ENCODE data around the gene UPP1.
A peak's percentile ranks its signal among the peaks of the same experiment; 100 is the strongest.
"Not testable (repeated sequence)": the region's sequence is repeated elsewhere in the genome, so short reads cannot be mapped to it uniquely, and the experiment has no call there.

UPP1 gene

DNA sequence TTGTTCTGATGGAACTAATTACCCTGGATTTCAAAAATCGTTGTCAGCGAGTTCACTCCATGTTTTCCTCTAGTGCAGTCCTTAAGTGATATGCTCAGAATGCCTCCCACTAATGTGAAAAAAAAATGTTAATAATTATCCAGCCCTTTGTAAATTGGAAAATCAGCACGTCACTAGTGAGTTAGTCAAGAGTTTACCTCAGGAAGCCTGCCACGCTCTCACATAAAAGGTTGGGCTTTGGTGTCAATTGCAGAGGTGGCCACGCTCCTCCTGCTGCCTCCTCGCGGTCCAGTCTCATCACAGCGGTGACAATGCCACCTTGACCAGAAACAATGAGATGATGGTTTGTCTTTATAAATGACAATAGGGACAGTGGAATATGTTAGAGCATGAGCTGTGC is 22.5 kb downstream of the UPP1 start:
- Histone ChIP-seq H3K36me3 (ENCODE audit: control insufficient read depth, insufficient read depth, low read length) (peaks cover 30% of the 10 kb centered on the region), H3K4me1 (ENCODE audit: control insufficient read depth, insufficient read depth, low read length) (peaks cover 4% of the 10 kb centered on the region; the same call in 1 of the 2 replicates), H3K4me3 (ENCODE audit: low read depth, low read length) (no peak overlapping the region), H3K27ac (ENCODE audit: low read depth, low read length) (no peak overlapping the region), H3K27me3 (ENCODE audit: control insufficient read depth, insufficient read depth, low read length) (no peaks in the 10 kb centered on the region), H3K9me3 (ENCODE audit: control insufficient read depth, insufficient read depth, low read depth, low read length) (no peaks in the 10 kb centered on the region), H3K9ac (ENCODE audit: low read length) (no peak overlapping the region)

GRCh38 chr7:48112401-48113165 is 23.5 kb downstream of the UPP1 start:
- Histone ChIP-seq H3K4me1 (ENCODE audit: control insufficient read depth, insufficient read depth, low read length) (peaks cover 4% of the 10 kb centered on the region; the same call in 1 of the 2 replicates), H3K9ac (ENCODE audit: low read length) (no peak overlapping the region), H3K4me3 (ENCODE audit: low read depth, low read length) (no peak overlapping the region), H3K9me3 (ENCODE audit: control insufficient read depth, insufficient read depth, low read depth, low read length) (no peaks in the 10 kb centered on the region), H3K27ac (ENCODE audit: low read depth, low read length) (no peak overlapping the region), H3K27me3 (ENCODE audit: control insufficient read depth, insufficient read depth, low read length) (no peaks in the 10 kb centered on the region), H3K36me3 (ENCODE audit: control insufficient read depth, insufficient read depth, low read length) (peaks cover 20% of the 10 kb centered on the region)

DNA sequence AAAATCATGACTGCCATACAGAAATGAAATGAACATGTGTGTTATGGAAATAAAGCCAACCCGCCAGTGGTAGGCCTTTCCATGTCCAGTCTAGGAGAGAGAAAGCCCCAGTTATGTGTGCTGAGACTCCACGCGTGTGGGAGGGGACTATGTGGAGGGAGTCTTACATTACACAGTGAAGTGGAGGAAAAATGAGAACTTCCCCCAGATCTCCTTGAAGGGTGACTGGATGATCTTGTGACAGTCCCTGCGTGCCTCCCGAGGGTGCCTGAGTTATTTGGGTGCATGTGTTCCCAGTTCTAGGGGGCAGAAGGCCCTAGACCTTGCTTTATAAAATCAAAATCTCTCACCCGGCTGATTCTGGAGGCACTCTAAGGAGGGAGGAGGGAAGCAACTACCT is 24.2 kb downstream of the UPP1 start:
- peaks cover 13% of the 10 kb centered on the region for H3K36me3 ChIP-seq (ENCODE audit: control insufficient read depth, insufficient read depth, low read length)
- no peaks in the 10 kb centered on the region for H3K27me3 ChIP-seq (ENCODE audit: control insufficient read depth, insufficient read depth, low read length)
- H3K27ac ChIP-seq (ENCODE audit: low read depth, low read length), result no peak overlapping the region
- peaks cover 4% of the 10 kb centered on the region; the same call in 1 of the 2 replicates for H3K4me1 ChIP-seq (ENCODE audit: control insufficient read depth, insufficient read depth, low read length)
- H3K4me3 ChIP-seq (ENCODE audit: low read depth, low read length), result no peak overlapping the region
- no peaks in the 10 kb centered on the region for H3K9me3 ChIP-seq (ENCODE audit: control insufficient read depth, insufficient read depth, low read depth, low read length)
- H3K9ac ChIP-seq (ENCODE audit: low read length), result no peak overlapping the region

GRCh38 chr7:48114115-48114514 is 25.1 kb downstream of the UPP1 start:
- Histone ChIP-seq H3K9ac (ENCODE audit: low read length) (no peak overlapping the region), H3K27me3 (ENCODE audit: control insufficient read depth, insufficient read depth, low read length) (no peaks in the 10 kb centered on the region), H3K4me3 (ENCODE audit: low read depth, low read length) (no peak overlapping the region), H3K36me3 (ENCODE audit: control insufficient read depth, insufficient read depth, low read length) (peaks cover 5% of the 10 kb centered on the region), H3K4me1 (ENCODE audit: control insufficient read depth, insufficient read depth, low read length) (peaks cover 4% of the 10 kb centered on the region; the same call in 1 of the 2 replicates), H3K9me3 (ENCODE audit: control insufficient read depth, insufficient read depth, low read depth, low read length) (no peaks in the 10 kb centered on the region), H3K27ac (ENCODE audit: low read depth, low read length) (no peak overlapping the region)

DNA sequence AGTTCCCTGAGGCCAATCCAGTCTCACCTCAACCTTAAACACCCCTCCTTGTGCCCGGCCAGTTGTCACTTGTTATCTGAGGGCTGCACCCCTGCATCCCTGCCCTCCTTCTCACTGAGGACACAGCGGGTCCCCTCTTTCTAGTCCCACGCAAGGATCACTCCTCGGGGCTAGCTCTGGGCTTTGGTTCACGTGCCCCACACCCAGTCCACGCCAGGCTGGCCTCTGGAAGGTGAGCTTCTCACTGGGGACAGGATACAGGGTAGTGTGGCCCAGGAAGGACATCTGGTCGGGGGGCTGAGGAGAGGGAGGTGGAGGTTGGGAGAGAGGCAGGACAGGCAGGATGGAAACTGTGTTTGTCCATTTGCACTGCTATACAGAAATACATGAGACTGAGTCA is 25.5 kb downstream of the UPP1 start:
- Histone ChIP-seq H3K9ac (ENCODE audit: low read length) (no peak overlapping the region), H3K27ac (ENCODE audit: low read depth, low read length) (no peak overlapping the region), H3K9me3 (ENCODE audit: control insufficient read depth, insufficient read depth, low read depth, low read length) (no peaks in the 10 kb centered on the region), H3K36me3 (ENCODE audit: control insufficient read depth, insufficient read depth, low read length) (0 out of 2 replicates have a peak, but pooled peaks cover under 1% of the 10 kb centered on the region), H3K27me3 (ENCODE audit: control insufficient read depth, insufficient read depth, low read length) (no peaks in the 10 kb centered on the region), H3K4me1 (ENCODE audit: control insufficient read depth, insufficient read depth, low read length) (peaks cover 4% of the 10 kb centered on the region; the same call in 1 of the 2 replicates), H3K4me3 (ENCODE audit: low read depth, low read length) (no peak overlapping the region)

DNA sequence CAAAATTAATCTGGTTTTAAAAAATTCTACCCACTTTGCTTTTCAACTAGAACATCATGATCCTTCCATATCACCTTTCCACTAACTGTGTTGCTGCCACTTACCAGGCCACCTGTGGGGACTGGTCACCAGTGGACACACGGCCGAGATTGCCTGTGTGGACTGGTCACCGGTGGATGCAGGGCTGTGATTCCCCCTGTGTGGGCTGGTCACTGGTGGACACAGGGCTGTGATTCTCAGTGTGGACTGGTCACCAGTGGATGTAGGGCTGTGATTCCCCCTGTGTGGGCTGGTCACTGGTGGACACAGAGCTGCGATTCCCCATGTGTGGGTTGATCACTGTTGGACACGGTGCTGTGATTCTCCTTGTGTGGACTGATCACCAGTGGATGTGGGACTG is 27.0 kb downstream of the UPP1 start:
- Histone ChIP-seq H3K36me3 (ENCODE audit: control insufficient read depth, insufficient read depth, low read length) (no peaks in the 10 kb centered on the region), H3K9ac (ENCODE audit: low read length) (no peak overlapping the region), H3K9me3 (ENCODE audit: control insufficient read depth, insufficient read depth, low read depth, low read length) (peaks cover 3% of the 10 kb centered on the region; the same call in 1 of the 2 replicates), H3K4me1 (ENCODE audit: control insufficient read depth, insufficient read depth, low read length) (peaks cover 4% of the 10 kb centered on the region; the same call in 1 of the 2 replicates), H3K27me3 (ENCODE audit: control insufficient read depth, insufficient read depth, low read length) (no peaks in the 10 kb centered on the region), H3K27ac (ENCODE audit: low read depth, low read length) (no peak overlapping the region), H3K4me3 (ENCODE audit: low read depth, low read length) (no peak overlapping the region)

DNA sequence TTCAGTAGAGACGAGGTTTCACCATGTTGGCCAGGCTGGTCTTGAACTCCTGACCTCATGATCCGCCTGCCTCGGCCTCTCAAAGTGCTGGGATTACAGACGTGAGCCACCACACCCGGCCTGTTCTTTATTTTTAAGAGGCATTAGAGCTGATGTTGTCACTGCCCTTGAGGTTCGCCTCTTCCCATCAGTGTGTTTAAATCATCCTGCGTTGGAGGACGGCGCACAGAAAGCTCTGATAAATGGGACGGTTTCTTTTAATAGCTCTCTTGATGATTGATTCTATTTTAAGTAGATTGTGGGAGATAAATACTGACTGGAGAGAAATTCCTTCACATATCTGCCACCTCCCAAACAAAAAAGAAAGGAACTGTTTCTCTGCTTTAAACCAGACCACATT is 29.0 kb downstream of the UPP1 start:
- H3K36me3 ChIP-seq (ENCODE audit: control insufficient read depth, insufficient read depth, low read length), result no peaks in the 10 kb centered on the region
- H3K9ac ChIP-seq (ENCODE audit: low read length), result no peak overlapping the region
- H3K27me3 ChIP-seq (ENCODE audit: control insufficient read depth, insufficient read depth, low read length), result no peaks in the 10 kb centered on the region
- peaks cover 4% of the 10 kb centered on the region; the same call in 1 of the 2 replicates for H3K4me1 ChIP-seq (ENCODE audit: control insufficient read depth, insufficient read depth, low read length)
- H3K27ac ChIP-seq (ENCODE audit: low read depth, low read length), result no peak overlapping the region
- peaks cover 4% of the 10 kb centered on the region; the same call in 1 of the 2 replicates for H3K9me3 ChIP-seq (ENCODE audit: control insufficient read depth, insufficient read depth, low read depth, low read length)
- no peak overlapping the region for H3K4me3 ChIP-seq (ENCODE audit: low read depth, low read length)

- not testable (repeated sequence) for H3K36me3 ChIP-seq (ENCODE audit: control insufficient read depth, insufficient read depth, low read length); H3K27ac ChIP-seq (ENCODE audit: low read depth, low read length); H3K27me3 ChIP-seq (ENCODE audit: control insufficient read depth, insufficient read depth, low read length); H3K4me3 ChIP-seq (ENCODE audit: low read depth, low read length); H3K4me1 ChIP-seq (ENCODE audit: control insufficient read depth, insufficient read depth, low read length); H3K9me3 ChIP-seq (ENCODE audit: control insufficient read depth, insufficient read depth, low read depth, low read length); H3K9ac ChIP-seq (ENCODE audit: low read length)
Measured at GRCh38 chr7:48120536-48120935, 31.5 kb downstream of the UPP1 start.

- Histone ChIP-seq H3K36me3 (ENCODE audit: control insufficient read depth, insufficient read depth, low read length) (no peaks in the 10 kb centered on the region), H3K27me3 (ENCODE audit: control insufficient read depth, insufficient read depth, low read length) (no peaks in the 10 kb centered on the region)
Measured at GRCh38 chr7:48126037-48126436, 37.0 kb downstream of the UPP1 start.

GRCh38 chr7:48130658-48131108 is 41.6 kb downstream of the UPP1 start:
- Histone ChIP-seq H3K27me3 (ENCODE audit: control insufficient read depth, insufficient read depth, low read length) (no peaks in the 10 kb centered on the region), H3K9me3 (ENCODE audit: control insufficient read depth, insufficient read depth, low read depth, low read length) (peaks cover 17% of the 10 kb centered on the region; the same call in 1 of the 2 replicates), H3K27ac (ENCODE audit: low read depth, low read length) (no peak overlapping the region), H3K9ac (ENCODE audit: low read length) (no peak overlapping the region), H3K4me3 (ENCODE audit: low read depth, low read length) (no peak overlapping the region), H3K36me3 (ENCODE audit: control insufficient read depth, insufficient read depth, low read length) (no peaks in the 10 kb centered on the region), H3K4me1 (ENCODE audit: control insufficient read depth, insufficient read depth, low read length) (peaks cover 7% of the 10 kb centered on the region; the same call in 1 of the 2 replicates)

More at GRCh38 chr7:48126037-48126436, 37.0 kb downstream of the UPP1 start:
- no peak overlapping the region for H3K4me3 ChIP-seq (ENCODE audit: low read depth, low read length)
- peaks cover under 1% of the 10 kb centered on the region; the same call in 1 of the 2 replicates for H3K9me3 ChIP-seq (ENCODE audit: control insufficient read depth, insufficient read depth, low read depth, low read length)
- H3K9ac ChIP-seq (ENCODE audit: low read length), result no peak overlapping the region
- H3K4me1 ChIP-seq (ENCODE audit: control insufficient read depth, insufficient read depth, low read length), result no peaks in the 10 kb centered on the region
- H3K27ac ChIP-seq (ENCODE audit: low read depth, low read length), result no peak overlapping the region

DNA sequence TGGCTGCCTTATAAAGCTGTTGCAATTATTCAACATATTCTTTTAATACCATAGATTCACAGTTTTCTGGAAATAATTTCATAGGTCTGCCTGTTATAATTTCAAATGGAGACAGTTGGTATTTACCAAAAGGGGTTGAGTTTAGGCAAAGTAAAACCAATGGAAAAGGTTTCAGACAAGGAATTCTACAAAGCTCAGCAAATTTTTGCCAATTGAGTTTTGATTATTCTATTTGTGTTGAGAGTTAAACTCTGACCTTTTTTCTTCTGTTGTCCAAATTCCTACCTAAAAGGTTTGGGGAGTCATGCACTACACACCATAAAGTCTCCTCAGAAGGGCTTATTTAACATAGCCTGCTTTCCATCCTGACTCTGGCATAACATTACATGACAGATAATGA is 43.7 kb downstream of the UPP1 start:
- H3K9ac ChIP-seq (ENCODE audit: low read length), result no peak overlapping the region
- H3K4me3 ChIP-seq (ENCODE audit: low read depth, low read length), result no peak overlapping the region
- H3K27ac ChIP-seq (ENCODE audit: low read depth, low read length), result peak overlapping the region; percentile 70; the same call in 1 of the 2 replicates
- H3K27me3 ChIP-seq (ENCODE audit: control insufficient read depth, insufficient read depth, low read length), result no peaks in the 10 kb centered on the region
- H3K36me3 ChIP-seq (ENCODE audit: control insufficient read depth, insufficient read depth, low read length), result no peaks in the 10 kb centered on the region
- H3K9me3 ChIP-seq (ENCODE audit: control insufficient read depth, insufficient read depth, low read depth, low read length), result peaks cover 28% of the 10 kb centered on the region; the same call in 1 of the 2 replicates
- peaks cover 7% of the 10 kb centered on the region; the same call in 1 of the 2 replicates for H3K4me1 ChIP-seq (ENCODE audit: control insufficient read depth, insufficient read depth, low read length)

Measured in HUES6 (cell line).